Skin epidermis (tissue), 12 donors: ENCODE data around the gene AFF3.

Source experiments
- H3K27ac ChIP-seq, 21 experiments: fragments of 200-600 bp; sonication (generic) in 11 of 21; one replicate each; pipeline ENCODE4 v1.5.0; 2020; ENCODE audit warnings: mild to moderate bottlenecking in 3 of 21, inconsistent platforms in 2 of 21, moderate library complexity in 2 of 21
- H3K4me3 ChIP-seq, 7 experiments: fragments of 200-600 bp; sonication (generic) in 2 of 7; one replicate each; pipeline ENCODE4 v1.5.0; 2020; ENCODE audit warnings: inconsistent platforms in 2 of 7, mild to moderate bottlenecking in 2 of 7, moderate library complexity in 1 of 7

The AFF3 gene

DNA sequence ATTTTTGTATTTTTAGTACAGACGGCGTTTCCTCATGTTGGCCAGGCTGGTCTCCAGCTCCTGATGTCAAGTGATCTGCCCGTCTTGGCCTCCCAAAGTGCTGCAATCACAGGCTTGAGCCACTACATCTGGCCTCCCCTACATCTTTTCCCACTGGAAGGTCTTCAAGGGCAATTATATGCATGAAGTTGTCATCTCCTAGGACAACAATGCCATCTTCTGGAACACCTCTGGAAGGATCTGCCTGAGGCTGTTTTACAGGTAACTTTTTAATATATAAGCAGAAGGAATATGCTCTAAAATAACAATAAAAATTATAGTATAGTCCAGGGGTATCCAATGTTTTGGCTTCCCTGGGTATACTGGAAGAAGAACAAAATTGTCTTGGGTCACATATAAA is 321.4 kb downstream of the AFF3 start:
- no peak overlapping the region for H3K27ac ChIP-seq
- no peak overlapping the region for H3K4me3 ChIP-seq

DNA sequence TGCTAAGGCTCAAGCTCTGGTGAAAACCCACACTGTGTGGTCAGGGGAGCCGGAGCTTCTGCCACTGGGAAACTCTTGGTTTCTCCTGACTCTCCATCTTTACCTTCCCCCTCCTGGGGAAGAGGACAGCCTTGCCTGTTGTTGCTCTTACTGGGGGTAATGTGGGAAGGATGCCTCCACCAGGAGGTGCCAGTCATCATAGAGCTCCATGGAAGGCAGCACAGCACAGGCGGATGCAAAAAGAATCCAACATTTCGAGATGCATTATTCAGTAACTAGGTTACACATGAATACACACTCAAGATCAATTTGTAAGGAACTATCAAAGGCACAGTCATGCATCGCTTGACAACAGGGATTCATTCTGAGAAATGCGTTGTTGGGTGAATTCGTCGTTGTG is 322.6 kb downstream of the AFF3 start:
- H3K4me3 ChIP-seq: no peak overlapping the region

DNA sequence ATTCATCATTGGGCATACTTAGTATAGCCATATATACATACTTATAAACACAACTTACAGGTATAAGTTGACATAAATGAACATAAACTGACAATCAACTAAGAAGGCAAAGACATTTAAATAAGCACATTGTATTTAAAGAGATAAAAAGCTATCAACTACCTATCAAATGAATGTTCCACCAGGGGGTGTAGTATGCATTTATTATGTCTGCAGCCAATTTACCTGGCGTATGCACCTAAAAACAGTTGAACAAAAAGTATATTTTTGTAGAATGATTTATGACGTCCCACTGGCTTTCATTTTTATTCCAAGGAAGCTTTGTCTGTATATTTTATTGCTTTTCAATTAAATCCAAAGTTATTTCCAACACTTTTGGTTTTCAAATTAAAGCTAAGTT is 323.5 kb downstream of the AFF3 start:
- no peak overlapping the region for H3K4me3 ChIP-seq
- no peak overlapping the region for H3K27ac ChIP-seq

More for the DNA sequence above, 322.6 kb downstream of the AFF3 start:
- no peak overlapping the region for H3K27ac ChIP-seq

DNA sequence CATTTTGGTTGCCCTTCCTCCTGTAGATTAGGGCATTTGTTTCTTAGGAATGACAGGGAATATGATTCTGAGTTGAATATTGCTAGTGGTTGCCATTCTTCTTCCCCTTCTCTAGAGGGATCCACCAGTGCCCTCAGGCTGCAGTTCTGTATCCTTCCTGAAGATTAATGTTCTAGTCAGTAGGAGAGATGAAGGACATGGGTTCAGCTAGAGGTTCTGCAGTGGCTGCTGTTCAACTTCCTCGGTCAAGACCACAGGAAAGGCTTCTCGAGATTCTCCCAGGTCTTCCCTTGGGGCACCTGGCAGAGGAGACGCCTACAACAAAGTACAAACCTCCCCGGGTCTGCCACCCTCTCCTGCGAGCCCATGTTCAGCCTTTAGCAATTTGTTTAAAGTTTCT is 325.5 kb downstream of the AFF3 start:
- no peak overlapping the region for H3K4me3 ChIP-seq

DNA sequence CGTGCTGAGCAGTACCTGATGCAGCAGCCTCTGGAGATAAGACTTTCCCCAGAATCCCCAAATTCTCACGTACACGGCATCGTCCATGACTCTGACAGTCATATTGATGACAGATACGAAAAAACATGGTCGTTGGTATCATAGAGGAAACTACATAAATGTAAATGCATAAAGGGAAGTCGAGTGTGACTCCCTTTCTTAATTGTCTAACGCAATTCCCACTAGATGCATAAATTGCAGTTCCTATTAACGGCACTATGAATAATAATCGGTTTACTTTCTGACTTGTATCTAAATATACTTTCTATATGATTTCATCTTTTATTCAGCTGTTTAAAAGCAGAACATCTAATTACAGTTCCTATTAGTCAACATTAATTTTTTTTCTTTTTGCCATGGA is 330.0 kb downstream of the AFF3 start:
- H3K4me3 ChIP-seq: no peak overlapping the region
- no peak overlapping the region for H3K27ac ChIP-seq

More for the DNA sequence above, 325.5 kb downstream of the AFF3 start:
- no peak overlapping the region for H3K27ac ChIP-seq

DNA sequence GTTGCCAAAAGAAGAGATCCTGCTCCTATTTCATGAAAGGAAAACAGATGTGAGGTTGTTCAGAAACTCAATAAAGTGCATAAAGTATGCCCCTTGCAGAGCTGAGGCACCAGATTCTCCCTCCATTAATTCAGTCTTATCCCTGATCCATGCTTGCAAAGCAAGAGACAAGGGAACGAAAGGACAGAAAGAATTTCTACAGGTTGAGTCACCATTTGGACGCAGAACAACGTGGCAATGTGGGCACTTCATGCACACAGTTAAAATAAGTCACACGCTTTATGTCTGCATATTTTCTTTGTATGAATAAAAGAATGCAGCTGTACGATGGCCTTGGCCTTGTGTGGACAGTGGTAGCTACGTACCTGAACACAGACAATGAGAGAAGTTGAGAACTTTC is 330.8 kb downstream of the AFF3 start:
- Histone ChIP-seq H3K27ac (no peak overlapping the region), H3K4me3 (no peak overlapping the region)

DNA sequence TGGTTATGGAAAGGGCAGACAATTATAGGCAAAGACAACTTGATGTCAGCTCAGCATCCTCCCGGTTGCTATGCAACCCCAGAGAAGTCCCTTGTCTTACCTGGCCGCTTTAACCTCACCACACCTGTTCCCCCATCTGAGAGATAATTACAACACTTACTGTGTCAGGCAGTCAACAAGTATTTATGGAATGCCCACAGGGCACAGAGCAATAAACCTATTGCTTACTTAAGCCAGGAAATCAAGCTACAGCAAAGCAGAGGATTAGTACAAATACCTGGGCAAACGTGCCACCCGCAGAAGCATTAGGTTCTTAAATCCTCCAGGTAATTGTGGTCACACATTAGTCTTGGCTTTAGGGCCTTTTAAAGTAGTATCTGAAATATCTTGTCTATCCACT is 332.2 kb downstream of the AFF3 start:
- Histone ChIP-seq H3K4me3 (no peak overlapping the region), H3K27ac (no peak overlapping the region)

DNA sequence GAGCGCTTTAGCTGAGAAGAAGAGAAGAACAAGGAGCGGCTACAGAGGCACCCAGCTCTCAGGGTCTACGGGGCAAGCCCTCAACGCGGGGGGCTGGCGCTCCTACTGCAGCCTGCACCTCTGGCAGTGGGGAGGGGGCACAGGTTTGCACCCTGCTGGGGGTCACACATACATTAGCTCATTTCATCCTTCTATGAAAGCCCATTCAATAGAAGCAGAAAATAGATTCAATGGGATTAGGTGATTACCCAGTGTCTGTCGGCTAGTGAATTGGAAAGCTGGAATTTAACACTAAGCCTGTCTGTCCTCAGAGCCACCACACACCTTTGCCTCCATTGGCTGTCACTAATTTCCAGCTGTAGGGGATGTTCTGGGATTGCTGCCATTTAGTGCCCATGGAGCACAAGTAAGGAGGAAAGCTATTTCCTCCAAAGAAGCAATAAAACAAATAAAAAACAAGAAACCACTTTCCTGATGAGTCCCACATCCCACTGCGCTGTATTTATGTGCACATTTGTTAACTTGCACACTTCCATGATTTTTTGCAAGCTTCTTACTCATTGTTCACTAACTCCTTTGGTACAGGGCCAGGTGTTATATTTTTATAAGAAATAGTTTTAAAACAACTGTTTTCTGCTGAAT is 333.0 kb downstream of the AFF3 start:
- Histone ChIP-seq H3K4me3 (no peak overlapping the region), H3K27ac (no peak overlapping the region)

DNA sequence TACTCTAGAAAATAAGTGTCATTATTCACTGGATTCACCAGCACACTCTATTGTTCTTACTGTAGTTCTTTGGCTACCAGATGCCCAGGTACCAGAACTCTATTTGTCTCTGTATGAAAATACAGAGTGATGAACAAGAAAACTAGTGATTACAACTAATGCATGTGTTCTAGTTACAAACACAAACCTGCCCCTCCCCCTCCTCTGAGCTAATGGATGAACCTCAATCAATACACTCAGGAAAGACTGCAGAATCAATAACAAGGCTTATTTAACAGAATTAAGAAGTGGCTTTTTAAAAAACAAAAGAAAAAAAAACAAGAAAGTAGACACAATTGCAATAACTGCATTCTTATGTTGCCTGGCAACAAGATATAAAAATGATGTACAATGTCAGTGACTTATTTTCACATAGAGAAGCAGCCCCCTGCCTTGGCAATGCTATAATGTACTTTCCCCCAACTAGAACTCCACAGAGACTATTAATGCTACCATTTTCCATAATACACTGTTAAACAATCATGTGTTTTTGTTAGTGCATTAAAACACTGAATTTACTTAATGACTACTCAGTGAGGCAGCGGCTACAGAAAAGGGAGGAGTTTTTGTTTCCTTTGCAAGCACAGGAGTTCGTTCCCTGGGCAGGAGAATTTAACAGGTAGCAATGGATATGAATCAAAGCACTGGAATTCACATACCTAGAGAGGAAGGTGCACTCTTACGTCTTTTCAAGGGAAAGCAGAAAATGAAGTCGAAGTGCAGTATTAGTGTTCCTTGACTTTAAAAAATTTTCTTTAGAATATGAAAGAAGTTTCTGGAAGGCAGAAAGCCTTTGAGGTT is 333.8 kb downstream of the AFF3 start:
- Histone ChIP-seq H3K27ac (no peak overlapping the region), H3K4me3 (no peak overlapping the region)

DNA sequence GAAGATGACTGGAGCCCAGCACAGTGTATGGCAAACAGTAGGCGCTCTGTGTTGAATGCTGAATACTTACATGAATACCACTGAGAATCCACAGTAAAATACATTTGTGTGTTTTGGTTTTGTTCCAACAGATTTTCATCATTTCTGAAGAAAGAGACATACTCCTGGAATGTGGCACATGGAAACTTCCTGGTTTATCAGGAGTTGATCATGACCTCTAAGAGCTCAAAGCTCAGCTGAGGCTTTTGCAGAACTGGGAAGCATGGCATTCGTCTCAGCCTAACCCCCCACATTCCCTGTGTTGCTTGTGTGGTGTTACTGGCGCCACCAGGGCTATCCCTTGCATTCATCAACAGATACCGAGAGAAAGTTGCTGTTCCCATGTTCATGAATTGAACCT is 335.6 kb downstream of the AFF3 start:
- Histone ChIP-seq H3K27ac (no peak overlapping the region), H3K4me3 (no peak overlapping the region)

DNA sequence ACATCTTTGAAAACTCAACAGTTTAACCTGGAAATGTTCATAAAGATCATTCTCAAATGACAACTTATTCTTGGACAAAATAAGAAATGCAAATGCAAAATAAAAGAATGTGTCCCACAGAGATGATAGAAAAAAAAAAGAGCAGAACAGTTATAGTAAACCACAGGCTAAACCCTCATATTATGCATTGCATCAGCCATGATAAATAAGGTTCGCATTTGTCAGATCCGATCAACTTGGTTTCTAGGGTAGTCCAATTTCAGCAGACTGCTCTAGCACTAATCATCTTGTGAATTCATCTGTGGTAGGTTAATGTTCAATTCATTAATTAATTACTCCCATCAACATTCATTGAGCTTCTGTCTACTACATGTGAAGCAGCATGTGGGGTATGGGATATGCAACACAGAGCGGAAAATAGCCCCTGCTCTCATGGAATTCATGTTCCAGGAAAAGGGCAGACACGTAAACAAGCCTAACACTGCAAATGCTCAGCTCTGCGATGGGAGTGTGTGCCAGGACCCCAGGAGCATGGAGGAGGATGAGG is 336.4 kb downstream of the AFF3 start:
- Histone ChIP-seq H3K4me3 (no peak overlapping the region), H3K27ac (no peak overlapping the region)

DNA sequence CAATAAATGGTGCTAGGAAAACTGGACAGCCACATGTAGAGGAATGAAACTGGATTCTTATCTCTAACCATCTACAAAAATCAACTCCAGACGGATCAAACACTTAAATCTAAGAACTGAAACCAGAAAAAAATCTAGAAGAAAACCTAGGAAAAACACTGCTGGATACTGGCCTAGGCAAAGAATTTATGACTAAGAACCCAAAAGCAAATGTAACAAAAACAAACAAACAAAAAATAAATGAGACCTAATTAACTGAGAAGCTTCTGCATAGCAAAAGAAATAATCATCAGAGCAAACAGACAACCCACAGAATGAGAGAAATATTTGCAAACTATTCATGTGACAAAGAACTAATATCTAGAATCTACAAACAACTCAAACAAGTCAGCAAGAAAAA is 338.5 kb downstream of the AFF3 start:
- H3K27ac ChIP-seq: no peak overlapping the region
- no peak overlapping the region for H3K4me3 ChIP-seq

DNA sequence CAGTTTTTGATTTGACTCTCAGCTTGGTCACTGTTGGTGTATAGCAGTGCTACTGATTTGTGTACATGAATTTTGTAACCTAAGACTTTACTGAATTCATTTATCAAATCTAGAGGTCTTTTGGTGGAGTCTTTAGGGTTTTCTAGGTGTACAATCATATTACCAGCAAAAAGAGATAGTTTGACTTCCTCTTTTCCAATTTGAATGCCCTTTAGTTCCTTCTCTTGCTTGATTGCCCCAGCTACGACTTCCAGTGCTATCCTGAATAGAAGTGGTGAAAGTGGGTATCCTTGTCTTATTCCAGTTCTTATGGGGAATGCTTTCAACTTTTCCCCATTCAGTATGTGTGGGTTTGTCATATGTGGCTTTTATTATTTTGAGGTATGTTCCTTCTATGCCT is 339.7 kb downstream of the AFF3 start:
- no peak overlapping the region for H3K4me3 ChIP-seq
- no peak overlapping the region for H3K27ac ChIP-seq

DNA sequence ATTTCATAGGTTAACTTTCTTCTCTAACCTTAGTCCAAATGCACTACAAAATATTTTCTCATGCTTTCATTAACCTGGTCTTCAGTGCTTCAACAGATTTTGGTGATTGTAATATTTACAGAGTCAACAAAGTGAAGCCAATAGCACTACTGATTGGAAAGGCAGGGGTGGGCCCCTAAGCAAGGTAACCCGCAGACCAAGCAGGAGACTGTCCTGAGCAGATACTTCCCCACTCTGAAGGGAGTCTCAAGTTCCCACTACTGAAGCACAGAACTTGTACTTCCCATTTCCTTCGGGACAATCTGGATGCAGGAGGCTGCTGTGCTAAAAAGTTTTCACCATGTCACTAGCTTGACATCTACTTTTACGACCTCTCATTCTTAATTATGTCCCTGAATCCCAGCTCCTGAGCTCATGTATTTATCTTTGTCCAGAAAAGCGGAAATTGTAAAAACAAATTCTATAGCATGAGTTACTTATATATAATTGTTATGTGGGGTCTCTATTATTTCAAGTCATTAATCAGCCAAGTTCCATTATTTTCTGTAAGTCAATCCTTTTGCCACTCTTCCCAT is 341.0 kb downstream of the AFF3 start:
- H3K4me3 ChIP-seq: no peak overlapping the region

DNA sequence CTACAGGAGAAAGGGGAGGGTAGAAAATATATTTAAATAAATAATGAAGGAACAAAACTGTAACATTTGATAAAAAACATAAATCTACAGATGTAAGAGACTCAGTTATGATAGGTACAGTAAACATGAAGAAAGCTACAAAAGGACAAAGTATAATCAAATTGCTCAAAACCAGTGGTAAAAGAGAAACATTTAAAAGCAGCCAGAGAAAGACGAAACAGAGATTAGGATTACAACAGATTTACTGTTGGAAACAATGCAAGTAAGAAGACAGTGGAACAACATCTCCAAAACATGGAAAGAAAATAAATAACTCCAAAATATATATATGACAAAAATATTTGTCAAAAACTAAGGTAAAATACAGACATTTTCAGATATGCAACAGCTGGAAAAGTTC is 344.9 kb downstream of the AFF3 start:
- Histone ChIP-seq H3K27ac (no peak overlapping the region), H3K4me3 (no peak overlapping the region)

More for the DNA sequence above, 341.0 kb downstream of the AFF3 start:
- no peak overlapping the region for H3K27ac ChIP-seq

DNA sequence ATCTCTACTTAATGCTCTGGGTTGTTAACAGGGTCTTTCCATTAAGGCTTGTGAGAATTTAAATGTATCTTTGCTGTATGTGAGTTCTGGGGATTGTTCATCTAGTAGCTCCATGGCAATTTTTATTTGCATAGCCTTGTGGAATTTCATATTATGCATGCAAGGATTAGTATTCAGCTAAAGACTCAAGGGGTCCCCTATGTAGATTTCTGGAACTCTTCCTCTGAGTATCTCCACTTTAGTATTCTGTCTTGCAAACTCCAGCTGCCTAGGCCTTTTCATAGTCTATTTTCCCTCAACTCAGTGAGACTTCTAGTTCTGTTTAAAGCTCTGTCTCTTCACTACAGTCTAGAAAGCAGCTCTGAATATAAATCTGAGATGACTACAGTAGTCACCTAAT is 348.0 kb downstream of the AFF3 start:
- Histone ChIP-seq H3K4me3 (no peak overlapping the region), H3K27ac (no peak overlapping the region)

DNA sequence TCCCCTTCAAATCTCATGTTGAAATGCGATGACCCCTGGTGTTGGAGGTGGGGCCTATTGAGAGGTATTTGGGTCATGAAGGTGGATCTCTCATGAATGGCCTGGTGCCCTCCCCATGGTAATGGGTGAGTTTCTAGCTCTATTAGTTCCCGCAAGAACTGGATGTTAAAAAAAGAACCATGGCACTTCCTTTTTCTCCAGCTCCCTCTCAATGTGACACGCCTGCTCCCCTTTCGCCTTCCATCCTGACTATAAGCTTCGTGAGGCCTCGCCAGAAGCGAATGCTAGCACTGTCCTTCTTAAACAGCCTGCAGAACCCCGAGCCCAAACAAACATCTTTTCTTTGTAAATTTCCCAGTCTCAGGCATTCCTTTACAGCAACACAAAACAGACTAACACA is 349.4 kb downstream of the AFF3 start:
- Histone ChIP-seq H3K27ac (no peak overlapping the region), H3K4me3 (no peak overlapping the region)

DNA sequence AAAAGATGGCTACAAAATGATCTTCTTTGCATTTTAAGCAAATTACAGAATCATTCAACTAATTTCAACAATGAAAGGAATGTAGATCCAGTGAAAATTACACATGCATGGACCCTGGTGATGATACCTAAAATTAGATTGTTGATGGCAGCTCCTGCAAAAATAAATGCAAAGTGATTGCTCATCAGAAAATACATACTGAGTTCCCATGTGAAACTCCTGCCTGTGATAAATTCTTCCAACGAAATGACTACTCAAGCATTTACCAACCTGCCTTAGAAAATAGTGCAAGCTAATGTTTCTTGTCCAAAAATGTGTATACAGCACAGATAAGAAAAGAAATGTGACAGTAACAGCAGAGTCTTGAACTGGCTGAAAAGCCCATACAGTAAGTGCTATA is 352.5 kb downstream of the AFF3 start:
- H3K4me3 ChIP-seq: no peak overlapping the region
- H3K27ac ChIP-seq: no peak overlapping the region

DNA sequence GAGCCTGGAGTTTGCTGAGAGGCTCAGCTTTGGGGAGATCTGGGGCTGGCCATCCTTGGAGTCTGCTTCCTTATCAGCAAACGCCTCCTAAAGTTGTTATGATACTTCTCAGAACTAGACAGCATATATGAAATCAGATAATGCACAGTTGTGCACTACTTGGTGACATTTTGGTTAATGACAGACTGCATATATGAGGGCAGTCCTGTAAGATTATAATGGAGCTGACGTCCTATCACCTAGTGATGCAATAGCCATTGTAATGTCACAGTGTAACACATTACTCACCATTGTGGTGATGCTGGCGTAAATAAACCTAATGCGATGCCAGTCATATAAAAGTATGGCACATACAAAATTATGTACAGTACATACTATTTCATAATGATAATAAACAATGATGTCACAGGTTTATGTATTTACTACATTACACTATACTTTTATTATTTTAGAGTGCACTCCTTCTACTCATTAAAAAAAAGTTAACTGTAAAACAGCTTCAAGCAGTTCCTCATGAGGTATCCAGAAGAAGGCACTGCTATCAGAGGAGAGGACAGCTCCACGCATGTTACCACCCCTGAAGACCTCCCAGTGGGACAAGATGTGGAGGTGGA is 354.5 kb downstream of the AFF3 start:
- Histone ChIP-seq H3K4me3 (no peak overlapping the region), H3K27ac (no peak overlapping the region)

DNA sequence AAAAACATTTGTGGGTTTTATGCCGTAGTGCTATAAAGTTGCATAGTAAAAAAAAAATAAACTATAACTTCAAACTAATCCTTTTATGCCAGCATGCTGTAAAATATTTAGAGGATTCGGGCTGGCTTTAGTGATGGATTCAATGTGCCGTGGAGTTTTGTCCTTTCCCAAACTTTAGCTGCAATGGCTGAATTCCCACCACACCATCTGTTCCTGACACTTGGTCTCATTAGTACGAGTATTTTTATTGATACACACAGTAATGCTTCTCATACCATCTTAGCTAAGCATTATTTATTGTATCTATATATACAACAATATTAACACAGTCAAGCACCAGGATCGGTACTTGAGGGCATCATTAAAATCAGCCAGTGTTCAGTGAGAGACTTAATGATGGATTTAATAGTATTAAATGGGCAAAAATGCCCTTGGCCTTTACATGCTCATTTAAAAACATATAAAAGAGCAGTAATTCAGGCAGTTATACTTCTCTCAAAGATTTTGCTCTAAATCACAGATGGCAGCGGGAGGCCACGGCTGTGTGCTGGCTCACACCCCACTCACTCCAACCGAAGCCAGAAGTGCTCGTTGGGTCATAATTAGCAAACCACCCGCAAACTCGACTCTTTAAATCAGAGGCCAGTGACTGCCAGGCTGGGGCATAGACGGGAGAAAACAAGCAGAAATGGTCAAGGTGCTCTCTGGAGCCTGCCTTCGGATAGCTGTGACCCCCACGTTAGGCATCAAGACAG is 355.6 kb downstream of the AFF3 start:
- H3K4me3 ChIP-seq: no peak overlapping the region
- H3K27ac ChIP-seq: no peak overlapping the region
